Neural cell (in vitro differentiated cells): Measurements from ENCODE around the gene ACAD11. TPM values are rescaled to one million over a fixed set of nuclear protein-coding genes. Genes with fewer than 3 reads are reported as not detected.
"Not testable (repeated sequence)": the region's sequence is repeated elsewhere in the genome, so short reads cannot be mapped to it uniquely, and the experiment has no call there.

Source experiments
- H2AFZ ChIP-seq: fragments of 200-600, 300-800 bp; sonication (generic), shearing (Covaris generic); 2 replicates; pipeline ENCODE4 v1.6.0; 2014; ENCODE audit warnings: low read depth, mild to moderate bottlenecking, antibody characterized with exemption, low read length, moderate library complexity
- H3F3A ChIP-seq: fragments of 200-600 bp; shearing (Covaris generic); 2 replicates; pipeline ENCODE4 v1.6.1; 2016; ENCODE audit warnings: mild to moderate bottlenecking, moderate library complexity, mixed read lengths, antibody characterized with exemption, low read length; ENCODE audit not compliant: insufficient read depth, poor library complexity, severe bottlenecking
- H3K27ac ChIP-seq: fragments of 200-600, 300-800 bp; sonication (generic), shearing (Covaris generic); 2 replicates; pipeline ENCODE4 v1.5.1; 2014; ENCODE audit warnings: mild to moderate bottlenecking, low read length, moderate library complexity
- H3K27me3 ChIP-seq: fragments of 300-800, 200-600 bp; sonication (generic), shearing (Covaris generic); 2 replicates; pipeline ENCODE4 v1.6.0; 2014; ENCODE audit warnings: mild to moderate bottlenecking, low read depth, low read length, moderate library complexity; ENCODE audit not compliant: insufficient read depth
- H3K36me3 ChIP-seq: fragments of 300-800, 200-600 bp; sonication (generic), shearing (Covaris generic); 2 replicates; pipeline ENCODE4 v1.5.1; 2014; ENCODE audit warnings: mild to moderate bottlenecking, antibody characterized with exemption, low read length, moderate library complexity; ENCODE audit not compliant: insufficient read depth
- H3K4me2 ChIP-seq: fragments of 300-800, 200-600 bp; sonication (generic), shearing (Covaris generic); 2 replicates; pipeline ENCODE4 v1.6.0; 2014; ENCODE audit warnings: mild to moderate bottlenecking, low read length
- H3K4me3 ChIP-seq: fragments of 300-800, 200-600 bp; sonication (generic), shearing (Covaris generic); 2 replicates; pipeline ENCODE4 v1.5.1; 2014; ENCODE audit warnings: mild to moderate bottlenecking, low read length, moderate library complexity
- H3K79me2 ChIP-seq: fragments of 200-600 bp; shearing (Covaris generic); replicated peaks from 2 replicates; pipeline ENCODE4 v1.6.0; 2014; ENCODE audit warnings: mild to moderate bottlenecking, low read length, moderate library complexity; ENCODE audit not compliant: insufficient read depth
- H3K9ac ChIP-seq: fragments of 300-800, 200-600 bp; sonication (generic), shearing (Covaris generic); 2 replicates; pipeline ENCODE4 v1.6.1; 2016; ENCODE audit warnings: mild to moderate bottlenecking, low read length, mixed read lengths
- H3K9me2 ChIP-seq: fragments of 200-600 bp; shearing (Covaris generic); 2 replicates; pipeline ENCODE4 v1.6.1; 2016; ENCODE audit warnings: mild to moderate bottlenecking, low read length, mixed read lengths; ENCODE audit not compliant: insufficient read depth
- H3K9me3 ChIP-seq: fragments of 200-600, 300-800 bp; sonication (generic), shearing (Covaris generic); 2 replicates; pipeline ENCODE4 v1.6.1; 2016; ENCODE audit warnings: mild to moderate bottlenecking, mixed run types, low read length, moderate library complexity, mixed read lengths
- H4K20me1 ChIP-seq: fragments of 200-600 bp; shearing (Covaris generic); 2 replicates; pipeline ENCODE4 v1.6.1; 2016; ENCODE audit warnings: mild to moderate bottlenecking, mixed run types; ENCODE audit not compliant: insufficient read depth
- EP300 ChIP-seq: fragments of 450-650 bp; conservative IDR thresholded peaks from 2 replicates; pipeline ENCODE4 v1.6.1; 2014; ENCODE audit warnings: antibody characterized with exemption, mild to moderate bottlenecking, moderate library complexity; ENCODE audit not compliant: poor library complexity, severe bottlenecking
- EZH2 ChIP-seq: fragments of 200-600, 300-800 bp; shearing (Covaris generic), sonication (generic); IDR thresholded peaks from 2 replicates; pipeline ENCODE4 v1.6.1; 2014; ENCODE audit warnings: antibody characterized with exemption, low read length, borderline replicate concordance, mild to moderate bottlenecking; ENCODE audit not compliant: insufficient read depth, poor library complexity, severe bottlenecking
- MXI1 ChIP-seq: fragments of 450-650 bp; conservative IDR thresholded peaks from 2 replicates; pipeline ENCODE4 v1.6.1; 2014; ENCODE audit warnings: antibody characterized with exemption, mild to moderate bottlenecking; ENCODE audit not compliant: poor library complexity, severe bottlenecking
- POLR2AphosphoS5 ChIP-seq: IDR thresholded peaks from 2 replicates; pipeline ENCODE4 v1.6.1; 2012
- RAD21 ChIP-seq: fragments of 450-650 bp; conservative IDR thresholded peaks from 2 replicates; pipeline ENCODE4 v1.6.1; 2014; ENCODE audit warnings: antibody characterized with exemption, mild to moderate bottlenecking, moderate library complexity
- SMC3 ChIP-seq: fragments of 450-650 bp; conservative IDR thresholded peaks from 2 replicates; pipeline ENCODE4 v1.6.1; 2014; ENCODE audit warnings: antibody characterized with exemption, mild to moderate bottlenecking, moderate library complexity; ENCODE audit not compliant: poor library complexity
- TAF1 ChIP-seq: IDR thresholded peaks from 2 replicates; pipeline ENCODE4 v1.6.1; 2012; ENCODE audit warnings: low read depth
- polyA plus RNA-seq: library from polyadenylated mRNA; depleted of rRNA; stranded (reverse); fragments of >200 nt; gene quantifications from 2 replicates; pipeline ENCODE4 v1.2.3, GENCODE V29; 2014
- TF ChIP-seq, protein P1 (sequence below): fragments of 450-650 bp; IDR thresholded peaks from 2 replicates; pipeline ENCODE4 v1.5.1; 2014; ENCODE audit warnings: antibody characterized with exemption, mild to moderate bottlenecking, moderate library complexity; ENCODE audit not compliant: poor library complexity, severe bottlenecking
- TF ChIP-seq, protein P2 (sequence below): IDR thresholded peaks from 2 replicates; pipeline ENCODE4 v1.6.1; 2012; ENCODE audit warnings: borderline replicate concordance

Gene ACAD11
- polyA plus RNA-seq, 1 donor from 2014 or later, result 19.2 TPM

DNA sequence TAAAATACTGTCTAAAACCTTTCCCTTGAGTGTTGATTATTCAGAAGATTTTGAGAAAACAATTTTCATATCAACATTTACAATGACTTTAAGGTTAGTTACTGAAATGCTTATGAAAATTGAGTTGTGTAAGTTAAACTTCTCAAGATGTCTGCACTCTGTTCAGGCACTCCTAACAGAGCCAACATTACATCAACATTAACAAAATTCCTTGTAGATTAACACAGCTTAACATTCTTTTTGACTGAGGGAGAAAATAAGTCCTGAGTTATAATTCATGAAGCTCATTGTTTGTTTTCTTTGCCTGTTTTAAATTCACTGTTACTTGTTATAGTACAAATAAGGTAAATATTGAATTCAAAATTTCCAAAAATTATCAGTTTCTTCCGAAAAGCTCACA lies 53.5 kb downstream of the ACAD11 start:
- TF ChIP-seq, protein P1, sequence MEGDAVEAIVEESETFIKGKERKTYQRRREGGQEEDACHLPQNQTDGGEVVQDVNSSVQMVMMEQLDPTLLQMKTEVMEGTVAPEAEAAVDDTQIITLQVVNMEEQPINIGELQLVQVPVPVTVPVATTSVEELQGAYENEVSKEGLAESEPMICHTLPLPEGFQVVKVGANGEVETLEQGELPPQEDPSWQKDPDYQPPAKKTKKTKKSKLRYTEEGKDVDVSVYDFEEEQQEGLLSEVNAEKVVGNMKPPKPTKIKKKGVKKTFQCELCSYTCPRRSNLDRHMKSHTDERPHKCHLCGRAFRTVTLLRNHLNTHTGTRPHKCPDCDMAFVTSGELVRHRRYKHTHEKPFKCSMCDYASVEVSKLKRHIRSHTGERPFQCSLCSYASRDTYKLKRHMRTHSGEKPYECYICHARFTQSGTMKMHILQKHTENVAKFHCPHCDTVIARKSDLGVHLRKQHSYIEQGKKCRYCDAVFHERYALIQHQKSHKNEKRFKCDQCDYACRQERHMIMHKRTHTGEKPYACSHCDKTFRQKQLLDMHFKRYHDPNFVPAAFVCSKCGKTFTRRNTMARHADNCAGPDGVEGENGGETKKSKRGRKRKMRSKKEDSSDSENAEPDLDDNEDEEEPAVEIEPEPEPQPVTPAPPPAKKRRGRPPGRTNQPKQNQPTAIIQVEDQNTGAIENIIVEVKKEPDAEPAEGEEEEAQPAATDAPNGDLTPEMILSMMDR, result no peak
- TF ChIP-seq POLR2AphosphoS5, result no peak
- H2AFZ ChIP-seq, result no peak overlapping the region
- no peaks in the 10 kb centered on the region for H3K27me3 ChIP-seq
- no peaks in the 10 kb centered on the region for H3K79me2 ChIP-seq
- no peaks in the 10 kb centered on the region for H3F3A ChIP-seq
- H3K9me2 ChIP-seq, result no peaks in the 10 kb centered on the region
- no peak overlapping the region for H3K9ac ChIP-seq
- no peaks in the 10 kb centered on the region for H3K36me3 ChIP-seq
- H3K27ac ChIP-seq, result no peak overlapping the region
- no peak overlapping the region for H3K4me2 ChIP-seq
- H4K20me1 ChIP-seq, result no peaks in the 10 kb centered on the region
- H3K9me3 ChIP-seq, result no peaks in the 10 kb centered on the region
- no peak overlapping the region for H3K4me3 ChIP-seq

DNA sequence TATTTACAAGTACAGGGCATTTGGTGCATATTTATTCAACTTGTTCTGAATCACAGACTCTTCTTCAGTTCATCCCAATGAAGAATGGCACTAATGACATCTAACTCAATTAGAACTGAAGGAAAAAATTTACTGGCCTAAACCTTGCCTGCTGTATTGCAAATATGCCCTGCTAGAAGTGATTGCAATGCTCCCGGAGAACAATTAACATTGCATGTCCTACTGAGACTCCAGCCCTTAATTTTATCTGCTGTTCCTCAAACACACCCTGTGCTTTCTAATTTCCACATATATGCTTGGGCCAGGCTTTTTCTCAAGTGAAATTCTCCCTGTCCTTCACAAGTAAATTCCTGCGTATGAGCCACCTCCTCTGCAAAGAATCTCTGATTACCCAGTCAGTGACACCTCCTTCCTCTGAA lies 54.2 kb downstream of the ACAD11 start:
- Histone ChIP-seq H3K27me3 (no peaks in the 10 kb centered on the region), H3K9me3 (no peaks in the 10 kb centered on the region), H3K27ac (no peak overlapping the region), H4K20me1 (no peaks in the 10 kb centered on the region), H3K9ac (no peak overlapping the region), H3K4me2 (no peak overlapping the region), H3K4me3 (no peak overlapping the region), H3F3A (no peaks in the 10 kb centered on the region), H2AFZ (no peak overlapping the region), H3K79me2 (no peaks in the 10 kb centered on the region), H3K36me3 (no peaks in the 10 kb centered on the region), H3K9me2 (no peaks in the 10 kb centered on the region)
- TF ChIP-seq MXI1 (no peak), SMC3 (no peak), POLR2AphosphoS5 (no peak), EP300 (no peak), EZH2 (no peak), RAD21 (no peak), TAF1 (no peak)
- TF ChIP-seq, protein P2, sequence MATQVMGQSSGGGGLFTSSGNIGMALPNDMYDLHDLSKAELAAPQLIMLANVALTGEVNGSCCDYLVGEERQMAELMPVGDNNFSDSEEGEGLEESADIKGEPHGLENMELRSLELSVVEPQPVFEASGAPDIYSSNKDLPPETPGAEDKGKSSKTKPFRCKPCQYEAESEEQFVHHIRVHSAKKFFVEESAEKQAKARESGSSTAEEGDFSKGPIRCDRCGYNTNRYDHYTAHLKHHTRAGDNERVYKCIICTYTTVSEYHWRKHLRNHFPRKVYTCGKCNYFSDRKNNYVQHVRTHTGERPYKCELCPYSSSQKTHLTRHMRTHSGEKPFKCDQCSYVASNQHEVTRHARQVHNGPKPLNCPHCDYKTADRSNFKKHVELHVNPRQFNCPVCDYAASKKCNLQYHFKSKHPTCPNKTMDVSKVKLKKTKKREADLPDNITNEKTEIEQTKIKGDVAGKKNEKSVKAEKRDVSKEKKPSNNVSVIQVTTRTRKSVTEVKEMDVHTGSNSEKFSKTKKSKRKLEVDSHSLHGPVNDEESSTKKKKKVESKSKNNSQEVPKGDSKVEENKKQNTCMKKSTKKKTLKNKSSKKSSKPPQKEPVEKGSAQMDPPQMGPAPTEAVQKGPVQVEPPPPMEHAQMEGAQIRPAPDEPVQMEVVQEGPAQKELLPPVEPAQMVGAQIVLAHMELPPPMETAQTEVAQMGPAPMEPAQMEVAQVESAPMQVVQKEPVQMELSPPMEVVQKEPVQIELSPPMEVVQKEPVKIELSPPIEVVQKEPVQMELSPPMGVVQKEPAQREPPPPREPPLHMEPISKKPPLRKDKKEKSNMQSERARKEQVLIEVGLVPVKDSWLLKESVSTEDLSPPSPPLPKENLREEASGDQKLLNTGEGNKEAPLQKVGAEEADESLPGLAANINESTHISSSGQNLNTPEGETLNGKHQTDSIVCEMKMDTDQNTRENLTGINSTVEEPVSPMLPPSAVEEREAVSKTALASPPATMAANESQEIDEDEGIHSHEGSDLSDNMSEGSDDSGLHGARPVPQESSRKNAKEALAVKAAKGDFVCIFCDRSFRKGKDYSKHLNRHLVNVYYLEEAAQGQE, result no peak
- TF ChIP-seq, protein P1, result no peak

DNA sequence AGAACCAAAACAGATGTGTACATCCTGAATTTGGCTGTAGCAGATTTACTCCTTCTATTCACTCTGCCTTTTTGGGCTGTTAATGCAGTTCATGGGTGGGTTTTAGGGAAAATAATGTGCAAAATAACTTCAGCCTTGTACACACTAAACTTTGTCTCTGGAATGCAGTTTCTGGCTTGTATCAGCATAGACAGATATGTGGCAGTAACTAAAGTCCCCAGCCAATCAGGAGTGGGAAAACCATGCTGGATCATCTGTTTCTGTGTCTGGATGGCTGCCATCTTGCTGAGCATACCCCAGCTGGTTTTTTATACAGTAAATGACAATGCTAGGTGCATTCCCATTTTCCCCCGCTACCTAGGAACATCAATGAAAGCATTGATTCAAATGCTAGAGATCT lies 59.0 kb downstream of the ACAD11 start:
- not testable (repeated sequence) for H3K9me3 ChIP-seq, H3K4me2 ChIP-seq, H2AFZ ChIP-seq, H4K20me1 ChIP-seq, H3K36me3 ChIP-seq, H3K27me3 ChIP-seq, H3K27ac ChIP-seq, H3F3A ChIP-seq, H3K9ac ChIP-seq, H3K79me2 ChIP-seq, H3K9me2 ChIP-seq, H3K4me3 ChIP-seq
